Stimulated activated CD4-positive, alpha-beta T cell treated with anti-CD3 and anti-CD28 coated beads, Interleukin-15, amount 100 ng/mL, for 48 hours (primary cell): Measurements from ENCODE around the gene BORCS6.

Source experiments
- DNase-seq, 2 donors: peaks; one replicate each; pipeline ENCODE4 v3.0.0-alpha.2; 2020; ENCODE audit warnings: low read depth in 2 of 2

Gene BORCS6

DNA sequence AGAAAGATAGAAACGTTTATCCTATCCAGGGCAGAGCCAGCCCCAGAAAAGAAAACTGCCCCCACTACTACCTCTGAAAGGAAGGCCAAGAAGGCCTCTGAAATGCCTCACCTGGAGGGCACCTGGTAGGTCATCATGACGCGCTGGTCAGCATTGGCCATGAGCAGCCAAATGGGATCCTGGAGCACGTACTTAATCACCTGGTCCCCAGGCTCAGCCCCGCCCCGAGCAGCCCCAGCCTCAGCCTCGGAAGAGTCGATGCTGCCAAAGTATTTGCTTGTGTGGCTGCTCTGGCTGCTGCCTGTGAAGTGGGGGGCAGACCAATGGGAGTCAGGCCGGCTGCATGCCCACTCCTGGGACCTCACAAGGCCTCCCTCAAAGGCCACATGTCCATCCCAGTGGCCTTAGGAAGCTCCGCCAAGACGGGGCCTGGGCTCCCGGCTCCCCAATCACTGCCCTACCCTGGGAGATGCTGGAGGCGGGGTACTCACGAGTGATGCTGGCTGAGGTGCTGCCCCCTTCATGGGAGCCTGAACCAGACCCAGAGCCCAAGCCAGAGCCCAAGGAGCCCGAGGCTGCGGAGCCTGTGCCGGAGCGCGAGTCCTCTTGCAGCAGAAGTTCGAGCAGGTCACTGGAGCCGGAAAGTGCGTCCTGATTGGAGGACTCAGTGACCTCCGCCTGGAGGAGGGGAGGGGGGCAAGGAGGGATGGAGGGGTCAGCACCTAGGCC is 47.7 kb downstream of the BORCS6 start:
- DNase-seq: no peak

GRCh38 chr17:8141741-8142140 is 48.2 kb downstream of the BORCS6 start:
- no peak for DNase-seq

DNA sequence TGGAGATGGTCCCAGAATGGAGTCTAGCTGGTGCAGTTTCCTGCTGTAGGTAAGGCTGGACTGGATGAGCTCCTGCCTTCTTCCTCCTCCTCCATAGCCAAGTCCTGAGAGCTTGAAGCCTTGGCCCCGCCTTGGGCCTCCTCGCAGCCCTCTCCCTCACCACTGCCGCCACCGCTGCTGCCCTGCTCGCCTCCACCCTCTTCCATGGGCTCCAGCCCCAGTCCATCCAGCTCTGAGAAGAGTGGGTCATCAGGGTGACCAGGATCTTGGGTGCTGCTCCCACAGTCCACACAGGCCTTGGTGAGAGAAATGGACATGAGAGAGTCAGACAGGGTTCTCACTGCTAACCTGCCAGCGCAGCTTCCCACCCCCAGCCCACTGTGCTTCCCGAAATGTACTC is 48.9 kb downstream of the BORCS6 start:
- no peak for DNase-seq

DNA sequence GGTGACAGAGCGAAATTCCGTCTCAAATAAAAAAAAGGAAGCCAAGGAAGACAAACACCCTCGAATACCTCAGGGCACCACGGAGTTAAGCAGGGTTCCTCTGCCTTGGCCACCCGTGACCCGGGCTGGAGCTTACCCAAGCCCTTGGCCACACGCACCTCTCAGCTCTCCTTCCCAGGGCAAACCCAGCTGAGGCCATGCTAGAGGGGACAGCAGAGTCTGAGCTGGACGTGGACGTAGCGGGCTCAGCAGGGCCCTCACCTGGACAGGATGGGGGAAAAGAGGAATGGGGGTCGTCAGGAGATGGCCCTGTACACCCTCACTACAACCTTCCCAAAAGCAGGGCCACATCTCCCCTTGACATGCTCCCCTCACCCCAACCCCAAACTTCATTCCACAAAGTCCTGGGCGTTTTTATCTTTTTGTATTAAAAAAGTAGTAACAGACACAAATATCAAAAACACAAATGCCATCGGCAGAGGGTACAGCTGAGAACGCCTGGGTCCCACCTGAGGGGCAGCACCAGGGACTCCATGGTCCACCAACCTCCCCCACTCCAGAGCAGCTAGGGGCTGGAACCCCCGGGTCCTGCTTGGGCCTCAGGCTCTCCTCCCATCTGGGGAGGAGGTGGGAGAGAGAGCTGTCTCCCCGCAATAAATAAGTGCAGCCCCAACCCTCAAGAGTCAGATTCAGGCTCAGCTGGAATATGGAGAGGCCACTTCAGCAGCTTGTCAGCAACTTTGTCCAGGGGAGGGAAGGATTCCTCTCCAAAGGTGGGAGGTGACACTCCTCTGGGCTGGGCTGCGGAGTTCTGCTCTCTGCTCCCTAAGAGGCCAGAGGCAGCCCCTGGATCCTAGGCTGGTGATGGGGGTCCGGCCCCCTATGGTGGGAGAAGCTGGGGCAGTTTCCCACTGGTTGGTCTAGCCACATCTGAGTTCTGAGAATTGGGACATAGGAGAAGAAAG is 49.6 kb downstream of the BORCS6 start:
- DNase-seq: no peak

DNA sequence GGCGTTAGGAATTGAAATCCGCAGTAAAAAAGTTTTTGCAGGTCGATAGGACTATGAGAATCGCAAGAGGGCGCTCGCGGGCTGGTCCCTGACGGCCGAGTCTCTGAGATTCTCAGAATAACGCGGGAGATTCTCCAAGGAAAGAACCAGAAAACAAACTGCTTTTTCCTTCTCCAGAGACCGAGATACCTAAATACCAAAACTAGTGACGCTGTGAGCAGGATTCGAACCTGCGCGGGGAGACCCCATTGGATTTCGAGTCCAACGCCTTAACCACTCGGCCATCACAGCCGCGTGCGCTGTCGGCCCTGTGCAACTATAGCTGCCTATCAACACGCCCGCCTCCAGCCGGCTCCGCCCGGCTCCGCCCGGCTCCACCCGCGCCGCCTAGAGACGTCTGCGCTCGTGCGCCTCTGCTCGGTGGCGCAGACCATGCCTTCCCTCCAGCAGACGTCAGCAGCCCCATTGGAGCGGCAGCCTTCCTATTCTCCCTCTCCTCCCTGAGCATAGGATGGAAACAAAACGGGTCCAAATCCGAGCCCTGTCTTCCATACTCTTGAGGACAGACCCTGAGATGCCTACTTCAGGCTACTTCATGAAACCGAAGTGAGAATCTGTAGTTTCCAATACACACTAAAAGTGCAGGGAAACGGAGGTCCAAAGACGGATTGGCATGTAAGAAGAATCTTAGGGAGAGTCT is 51.2 kb downstream of the BORCS6 start:
- DNase-seq: peak; percentile 94 to 95

GRCh38 chr17:8138374-8138671 is 51.7 kb downstream of the BORCS6 start:
- DNase-seq: no peak
